SK-N-SH (cell line): ENCODE results near the gene AGRN. TPM values are rescaled to one million over a fixed set of nuclear protein-coding genes. Genes with fewer than 3 reads are reported as not detected.
"Not testable (repeated sequence)": the region's sequence is repeated elsewhere in the genome, so short reads cannot be mapped to it uniquely, and the experiment has no call there.

Experiments
- CTCF ChIA-PET: fragments of 300-600, 350-600 bp; formaldehyde crosslinking; extraction: SDS; loops from one replicate; lab custom pipeline; 2021; lab: Yijun Ruan, JAX
- POLR2A ChIA-PET: fragments of 350-600 bp; sonication (Branson Sonifier 250); formaldehyde crosslinking; extraction: SDS; loops from one replicate; lab custom pipeline; 2020; ENCODE audit warnings: antibody characterized with exemption, inconsistent platforms; lab: Yijun Ruan, JAX
- DNase-seq: peaks from one replicate; pipeline ENCODE4 v3.0.0; 2012
- H2AFZ ChIP-seq: fragments of 200-600 bp; sonication (generic); 2 replicates; pipeline ENCODE4 v1.8.1; 2016; ENCODE audit warnings: antibody characterized with exemption, mild to moderate bottlenecking, low read depth
- H3F3A ChIP-seq: fragments of 200-600 bp; sonication (generic); replicated peaks from 2 replicates; pipeline ENCODE3; 2016; ENCODE audit warnings: antibody characterized with exemption, mild to moderate bottlenecking; ENCODE audit not compliant: insufficient read depth
- H3K27ac ChIP-seq, 2 experiments: fragments of 200-500 bp in 1 of 2; fragments of 200-600 bp in 1 of 2; sonication (Bioruptor generic) in 1 of 2; sonication (generic), shearing (Covaris generic) in 1 of 2; 2 replicates each; pipeline versions ENCODE4 v1.5.1 to v1.6.1; 2014 to 2016; ENCODE audit warnings: low read depth in 2 of 2, inconsistent platforms in 1 of 2, low read length in 1 of 2, mild to moderate bottlenecking in 1 of 2, mixed read lengths in 1 of 2
- H3K27me3 ChIP-seq: fragments of 200-600 bp; sonication (generic), shearing (Covaris generic); 2 replicates; pipeline ENCODE4 v1.6.1; 2016; ENCODE audit warnings: mixed run types; ENCODE audit not compliant: insufficient read depth
- H3K36me3 ChIP-seq, 2 experiments: fragments of 200-500 bp in 1 of 2; fragments of 200-600 bp in 1 of 2; sonication (Bioruptor generic) in 1 of 2; sonication (generic) in 1 of 2; replicated peaks in 1 of 2; 2 replicates each; pipeline versions ENCODE3 to v1.5.1; 2014 to 2016; ENCODE audit warnings: low read length in 1 of 2, mild to moderate bottlenecking in 1 of 2; ENCODE audit not compliant: insufficient read depth in 2 of 2, control insufficient read depth in 1 of 2
- H3K4me1 ChIP-seq, 2 experiments: fragments of 200-500 bp in 1 of 2; fragments of 200-600 bp in 1 of 2; sonication (Bioruptor generic) in 1 of 2; sonication (generic), shearing (Covaris generic) in 1 of 2; 2 replicates each; pipeline versions ENCODE4 v1.5.1 to v1.6.1; 2014 to 2016; ENCODE audit warnings: low read depth in 1 of 2, low read length in 1 of 2, mixed run types in 1 of 2; ENCODE audit not compliant: insufficient read depth in 2 of 2, control insufficient read depth in 1 of 2
- H3K4me2 ChIP-seq: fragments of 200-600 bp; sonication (generic), shearing (Covaris generic); 2 replicates; pipeline ENCODE4 v1.6.1; 2017; ENCODE audit warnings: mixed run types
- H3K4me3 ChIP-seq, 2 experiments: fragments of 200-500 bp in 1 of 2; fragments of 200-600 bp in 1 of 2; sonication (Bioruptor generic) in 1 of 2; sonication (generic), shearing (Covaris generic) in 1 of 2; 2 replicates each; pipeline versions ENCODE4 v1.5.1 to v1.8.1; 2014 to 2016; ENCODE audit warnings: low read depth in 2 of 2, inconsistent platforms in 1 of 2, low read length in 1 of 2, mild to moderate bottlenecking in 1 of 2, mixed read lengths in 1 of 2, moderate library complexity in 1 of 2
- H3K79me2 ChIP-seq: fragments of 200-600 bp; sonication (generic); 2 replicates; pipeline ENCODE4 v1.8.1; 2017; ENCODE audit warnings: mild to moderate bottlenecking; ENCODE audit not compliant: insufficient read depth
- H3K9ac ChIP-seq: fragments of 200-600 bp; sonication (generic); 2 replicates; pipeline ENCODE4 v1.6.1; 2017; ENCODE audit warnings: mixed run types
- H3K9me2 ChIP-seq: fragments of 200-600 bp; sonication (generic); 2 replicates; pipeline ENCODE4 v1.6.1; 2017; ENCODE audit warnings: mixed run types
- H3K9me3 ChIP-seq: fragments of 200-600 bp; sonication (generic); 2 replicates; pipeline ENCODE4 v1.6.1; 2017; ENCODE audit warnings: mixed run types, mild to moderate bottlenecking, moderate library complexity
- H4K20me1 ChIP-seq: fragments of 200-600 bp; sonication (generic); 2 replicates; pipeline ENCODE4 v1.6.1; 2017; ENCODE audit warnings: mild to moderate bottlenecking, mixed run types; ENCODE audit not compliant: insufficient read depth
- CHD2 ChIP-seq: fragments of 150-350 bp; IDR thresholded peaks from 2 replicates; pipeline ENCODE4 v1.6.1; 2018; ENCODE audit warnings: low read length; ENCODE audit not compliant: partially characterized antibody
- ELF1 ChIP-seq: IDR thresholded peaks from 2 replicates; pipeline ENCODE4 v1.4.0; 2012
- EP300 ChIP-seq, 2 experiments: IDR thresholded peaks; 2 replicates each; pipeline versions ENCODE4 v1.4.0 to v1.6.1; 2012; ENCODE audit warnings: borderline replicate concordance in 1 of 2, low read depth in 1 of 2, low read length in 1 of 2
- EZH2phosphoT487 ChIP-seq: fragments of 200-600 bp; sonication (generic); IDR thresholded peaks from 2 replicates; pipeline ENCODE4 v1.6.1; 2017; ENCODE audit warnings: low read depth, mixed run types, mild to moderate bottlenecking, antibody characterized with exemption, moderate library complexity, borderline replicate concordance
- FOSL2 ChIP-seq: IDR thresholded peaks from 2 replicates; pipeline ENCODE4 v1.4.0; 2012; ENCODE audit warnings: low read depth, mild to moderate bottlenecking, moderate library complexity, borderline replicate concordance
- GABPA ChIP-seq: IDR thresholded peaks from 2 replicates; pipeline ENCODE4 v1.4.0; 2012; ENCODE audit warnings: low read depth, mild to moderate bottlenecking
- JUND ChIP-seq: IDR thresholded peaks from 2 replicates; pipeline ENCODE4 v1.4.0; 2012
- MEF2A ChIP-seq: IDR thresholded peaks from 2 replicates; pipeline ENCODE4 v1.4.0; 2012; ENCODE audit warnings: low read depth, borderline replicate concordance
- MXI1 ChIP-seq: IDR thresholded peaks from 2 replicates; pipeline ENCODE4 v1.6.1; 2012; ENCODE audit warnings: mild to moderate bottlenecking, low read depth, low read length, improper control_type of control experiment
- NFIC ChIP-seq: IDR thresholded peaks from 2 replicates; pipeline ENCODE4 v1.4.0; 2012; ENCODE audit warnings: borderline replicate concordance
- POLR2AphosphoS5 ChIP-seq: IDR thresholded peaks from 2 replicates; pipeline ENCODE4 v1.6.1; 2012; ENCODE audit warnings: low read depth, low read length
- RCOR1 ChIP-seq: fragments of 150-350 bp; IDR thresholded peaks from 2 replicates; pipeline ENCODE4 v1.6.1; 2017; ENCODE audit warnings: antibody characterized with exemption, low read length
- REST ChIP-seq: IDR thresholded peaks from 2 replicates; pipeline ENCODE4 v1.6.1; 2012; ENCODE audit warnings: mild to moderate bottlenecking, low read depth, low read length, moderate library complexity
- SIN3A ChIP-seq: IDR thresholded peaks from 2 replicates; pipeline ENCODE4 v1.6.1; 2012; ENCODE audit warnings: low read depth, mild to moderate bottlenecking, low read length, moderate library complexity, borderline replicate concordance
- SMC3 ChIP-seq: IDR thresholded peaks from 2 replicates; pipeline ENCODE4 v1.6.1; 2012; ENCODE audit warnings: low read depth, low read length, improper control_type of control experiment
- YY1 ChIP-seq: IDR thresholded peaks from 2 replicates; pipeline ENCODE4 v1.4.0; 2012; ENCODE audit warnings: low read depth, mild to moderate bottlenecking
- WGBS: methylation state at CpG from one replicate; pipeline ENCODE4 v1.1.6; 2017; ENCODE audit warnings: low lambda C conversion rate; 5-methylcytosine and 5-hydroxymethylcytosine counted together
- polyA plus RNA-seq, 3 experiments: library from polyadenylated mRNA; depleted of rRNA; stranded (reverse); fragments of >200 nt; gene quantifications; 2 replicates each; pipeline ENCODE4 v1.2.3, GENCODE V29; 2012
- TF ChIP-seq, protein P1 (sequence below): fragments of 150-350 bp; IDR thresholded peaks from 2 replicates; pipeline ENCODE4 v1.6.1; 2016; ENCODE audit warnings: mild to moderate bottlenecking, low read depth, low read length
- TF ChIP-seq, protein P2 (sequence below): IDR thresholded peaks from 2 replicates; pipeline ENCODE4 v1.4.0; 2012; ENCODE audit warnings: low read depth

AGRN gene
- polyA plus RNA-seq, 1 of the 3 experiments (the other 2 are of a cell fraction): 31.6 TPM

DNA sequence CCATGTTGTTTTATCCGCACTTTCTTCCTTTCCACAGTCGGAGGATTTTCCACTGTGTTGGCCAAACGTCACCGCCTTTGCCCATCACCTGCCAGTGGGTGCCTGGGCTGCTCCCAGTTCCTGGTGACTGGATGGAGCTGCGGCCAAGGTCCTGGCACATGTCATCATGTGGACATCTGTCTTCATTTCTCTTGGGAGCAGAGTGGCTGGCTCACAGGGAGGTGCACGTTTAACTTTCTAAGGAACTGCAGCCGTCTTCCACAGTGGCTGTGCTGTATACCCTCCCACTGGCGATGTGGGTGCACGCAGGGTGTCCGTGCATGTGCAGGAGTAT lies 73.7 kb downstream of the AGRN start:
- no peak overlapping the region for H3K4me3 ChIP-seq
- DNase-seq: no peak
- ChIA-PET POLR2A (no interaction called here), CTCF (no interaction called here)
- no peaks in the 10 kb centered on the region for H3K27me3 ChIP-seq
- no peaks in the 10 kb centered on the region; the same call in 1 of the 2 replicates for H3K79me2 ChIP-seq
- H3K4me1 ChIP-seq: no peaks in the 10 kb centered on the region
- no peaks in the 10 kb centered on the region for H3K9me3 ChIP-seq
- H3K9me2 ChIP-seq: no peaks in the 10 kb centered on the region
- H2AFZ ChIP-seq: no peak overlapping the region
- peaks cover 3% of the 10 kb centered on the region for H3F3A ChIP-seq
- no peak overlapping the region for H3K4me2 ChIP-seq
- no peak overlapping the region for H3K27ac ChIP-seq
- 92% methylated on average over 9 of the region's 10 CpGs for WGBS
- TF ChIP-seq ELF1 (no peak), EP300 (IDR thresholded peaks at IDR 0.05; ENCODE audit: borderline replicate concordance in 1 of 2, low read depth in 1 of 2, low read length in 1 of 2) (no peak), MEF2A (no peak), MXI1 (no peak)
- H3K9ac ChIP-seq: no peak overlapping the region
- H3K36me3 ChIP-seq: no peaks in the 10 kb centered on the region
- no peaks in the 10 kb centered on the region for H4K20me1 ChIP-seq

GRCh38 chr1:1094981-1095380 lies 75.1 kb downstream of the AGRN start:
- H3K4me1 ChIP-seq: no peaks in the 10 kb centered on the region
- TF ChIP-seq MEF2A (no peak), ELF1 (no peak), CHD2 (no peak), SMC3 (no peak), POLR2AphosphoS5 (no peak), EZH2phosphoT487 (no peak), NFIC (no peak), SIN3A (no peak), YY1 (no peak), RCOR1 (no peak), JUND (no peak), REST (no peak), FOSL2 (no peak), EP300 (IDR thresholded peaks at IDR 0.05; ENCODE audit: borderline replicate concordance in 1 of 2, low read depth in 1 of 2, low read length in 1 of 2) (no peak), GABPA (no peak)
- TF ChIP-seq, protein P1, sequence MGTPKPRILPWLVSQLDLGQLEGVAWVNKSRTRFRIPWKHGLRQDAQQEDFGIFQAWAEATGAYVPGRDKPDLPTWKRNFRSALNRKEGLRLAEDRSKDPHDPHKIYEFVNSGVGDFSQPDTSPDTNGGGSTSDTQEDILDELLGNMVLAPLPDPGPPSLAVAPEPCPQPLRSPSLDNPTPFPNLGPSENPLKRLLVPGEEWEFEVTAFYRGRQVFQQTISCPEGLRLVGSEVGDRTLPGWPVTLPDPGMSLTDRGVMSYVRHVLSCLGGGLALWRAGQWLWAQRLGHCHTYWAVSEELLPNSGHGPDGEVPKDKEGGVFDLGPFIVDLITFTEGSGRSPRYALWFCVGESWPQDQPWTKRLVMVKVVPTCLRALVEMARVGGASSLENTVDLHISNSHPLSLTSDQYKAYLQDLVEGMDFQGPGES: no peak
- TF ChIP-seq, protein P2, sequence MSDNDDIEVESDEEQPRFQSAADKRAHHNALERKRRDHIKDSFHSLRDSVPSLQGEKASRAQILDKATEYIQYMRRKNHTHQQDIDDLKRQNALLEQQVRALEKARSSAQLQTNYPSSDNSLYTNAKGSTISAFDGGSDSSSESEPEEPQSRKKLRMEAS: no peak
- H3K4me3 ChIP-seq: no peak overlapping the region
- no peak overlapping the region for H3K27ac ChIP-seq
- POLR2A ChIA-PET: no interaction called here
- WGBS: 75% methylated on average over 7 of the region's 7 CpGs
- no peaks in the 10 kb centered on the region for H3K9me3 ChIP-seq
- no peaks in the 10 kb centered on the region for H3K27me3 ChIP-seq
- no peaks in the 10 kb centered on the region for H4K20me1 ChIP-seq
- H3K36me3 ChIP-seq: no peaks in the 10 kb centered on the region
- no peak overlapping the region for H2AFZ ChIP-seq
- H3K9me2 ChIP-seq: no peaks in the 10 kb centered on the region
- CTCF ChIA-PET: no interaction called here
- no peak for DNase-seq
- H3K79me2 ChIP-seq: no peaks in the 10 kb centered on the region; the same call in 1 of the 2 replicates
- no peak overlapping the region for H3K9ac ChIP-seq
- no peak overlapping the region for H3K4me2 ChIP-seq
- peaks cover 3% of the 10 kb centered on the region for H3F3A ChIP-seq

DNA sequence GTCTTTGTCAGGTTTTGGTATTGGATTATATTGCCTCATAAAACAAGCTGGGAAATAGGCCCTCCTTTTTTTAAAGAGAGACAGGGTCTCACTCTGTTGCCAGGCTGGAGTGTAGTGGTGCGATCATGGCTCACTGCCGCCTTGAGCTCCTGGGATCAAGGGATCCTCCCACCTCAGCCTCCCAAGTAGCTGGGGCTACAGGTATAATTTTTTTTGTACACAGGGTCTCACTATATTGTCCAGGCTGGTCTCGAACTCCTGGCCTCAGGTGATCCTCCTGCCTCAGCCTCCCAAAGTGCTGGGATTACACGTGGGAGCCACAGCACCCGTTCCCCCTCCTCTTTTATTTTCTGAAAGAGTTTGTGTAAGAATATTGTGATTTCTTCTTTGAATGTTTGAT lies 76.2 kb downstream of the AGRN start:
- DNase-seq, H3K9ac ChIP-seq, H3K27me3 ChIP-seq, H2AFZ ChIP-seq, H3K79me2 ChIP-seq, CTCF ChIA-PET, H3K4me3 ChIP-seq, H3K4me2 ChIP-seq, H3K4me1 ChIP-seq, POLR2A ChIA-PET, H3F3A ChIP-seq, H3K27ac ChIP-seq, H3K9me2 ChIP-seq, H3K36me3 ChIP-seq, H3K9me3 ChIP-seq, H4K20me1 ChIP-seq: not testable (repeated sequence)
- 81% methylated on average over 3 of the region's 5 CpGs for WGBS
